HepG2 (cell line): Measurements from ENCODE around the gene RTBDN. TPM values are rescaled to one million over a fixed set of nuclear protein-coding genes. Genes with fewer than 3 reads are reported as not detected.

Experiments used
- ATAC-seq: fragments of 200-7000 bp; cut with Tn5 transposase; 3 replicates; pipeline ENCODE4 v1.9.1; 2020; ENCODE audit warnings: mild to moderate bottlenecking, moderate library complexity
- BruUV-seq: library from RNA; stranded (reverse); fragments of 400-500 nt; replicated peaks from 2 replicates; lab custom pipeline; 2021; lab: Mats Ljungman, UMichigan
- CTCF ChIA-PET: fragments of 300-600 bp; formaldehyde crosslinking; extraction: SDS; loops from one replicate; lab custom pipeline; 2021; ENCODE audit warnings: low total read pairs, inconsistent platforms, low intra/inter-chr PET ratio; lab: Yijun Ruan, JAX
- POLR2A ChIA-PET: fragments of 350-600 bp; sonication (Branson Sonifier 250); formaldehyde crosslinking; loops from one replicate; lab custom pipeline; 2020; ENCODE audit warnings: antibody characterized with exemption, inconsistent platforms; lab: Yijun Ruan, JAX
- DNase-seq: peaks from one replicate; pipeline ENCODE4 v3.0.0-alpha.2; 2015; ENCODE audit warnings: low spot score
- FAIRE-seq: peaks from 3 replicates; lab custom pipeline; 2011; peaks lifted over from hg19 to GRCh38; lab: Jason Lieb, UNC
- H2AFZ ChIP-seq: one replicate; pipeline ENCODE4 v1.6.1; 2011; ENCODE audit warnings: low read length, inconsistent platforms
- H3K27ac ChIP-seq: fragments of 300-600 bp; 3 replicates; pipeline ENCODE4 v1.8.0; 2011; ENCODE audit warnings: mixed run types, mild to moderate bottlenecking, mixed read lengths, low read length, inconsistent platforms; ENCODE audit not compliant: insufficient read depth; ENCODE audit errors: extremely low read length
- H3K27me3 ChIP-seq, 2 experiments: fragments of 200-600 bp in 1 of 2; 2 replicates in 1 of 2; 3 replicates in 1 of 2; pipeline versions ENCODE4 v1.6.0 to v1.8.0; 2011; ENCODE audit warnings: low read length in 2 of 2, mild to moderate bottlenecking in 2 of 2, moderate library complexity in 2 of 2, inconsistent platforms in 1 of 2; ENCODE audit not compliant: insufficient read depth in 2 of 2, control insufficient read depth in 1 of 2
- H3K36me3 ChIP-seq, 2 experiments: fragments of 200-600 bp in 1 of 2; replicated peaks in 1 of 2; 2 replicates in 1 of 2; 3 replicates in 1 of 2; pipeline versions ENCODE4 v1.5.1 to v1.8.0; 2011; ENCODE audit warnings: low read length in 2 of 2, inconsistent platforms in 1 of 2; ENCODE audit not compliant: insufficient read depth in 2 of 2, control insufficient read depth in 1 of 2
- H3K4me1 ChIP-seq: 2 replicates; pipeline ENCODE4 v1.5.1; 2012; ENCODE audit warnings: low read length, inconsistent platforms; ENCODE audit not compliant: insufficient read depth
- H3K4me2 ChIP-seq: 2 replicates; pipeline ENCODE4 v1.6.0; 2011; ENCODE audit warnings: low read depth, low read length, inconsistent platforms
- H3K4me3 ChIP-seq, 3 experiments: fragments of 200-600 bp in 1 of 3; sonication (generic), shearing (Covaris generic) in 1 of 3; replicated peaks in 1 of 3; 2 replicates each; pipeline ENCODE4 v1.5.1; 2011 to 2016; ENCODE audit warnings: low read length in 3 of 3, inconsistent platforms in 2 of 3, low read depth in 2 of 3, mild to moderate bottlenecking in 2 of 3, control low read depth in 1 of 3, mixed read lengths in 1 of 3; ENCODE audit not compliant: insufficient read depth in 1 of 3
- H3K79me2 ChIP-seq: one replicate; pipeline ENCODE4 v1.6.1; 2011; ENCODE audit warnings: low read length, inconsistent platforms; ENCODE audit not compliant: insufficient read depth
- H3K9ac ChIP-seq: 2 replicates; pipeline ENCODE4 v1.6.0; 2011; ENCODE audit warnings: mild to moderate bottlenecking, low read depth, low read length, inconsistent platforms; ENCODE audit not compliant: insufficient read depth
- H3K9me3 ChIP-seq: 2 replicates; pipeline ENCODE4 v1.5.1; 2012; ENCODE audit warnings: mild to moderate bottlenecking, low read length
- H4K20me1 ChIP-seq: 2 replicates; pipeline ENCODE4 v1.6.0; 2011; ENCODE audit warnings: inconsistent platforms, mild to moderate bottlenecking, low read length, moderate library complexity; ENCODE audit not compliant: insufficient read depth
- ARID5B ChIP-seq: IDR thresholded peaks from 2 replicates; pipeline ENCODE4 v1.4.0; 2020; ENCODE audit warnings: mild to moderate bottlenecking, missing genetic modification reagents
- DMAP1 ChIP-seq: IDR thresholded peaks from 2 replicates; pipeline ENCODE4 v1.6.1; 2016
- ZBTB14 ChIP-seq: sonication (generic); formaldehyde crosslinking; IDR thresholded peaks from 2 replicates; pipeline ENCODE4 v1.4.0; 2020; ENCODE audit warnings: missing genetic modification reagents
- ZBTB21 ChIP-seq: sonication (generic); formaldehyde crosslinking; IDR thresholded peaks from 2 replicates; pipeline ENCODE4 v1.4.0; 2020; ENCODE audit warnings: missing genetic modification reagents
- ZNF24 ChIP-seq: fragments of 450-650 bp; IDR thresholded peaks from 2 replicates; pipeline ENCODE4 v1.6.1; 2017; ENCODE audit warnings: antibody characterized with exemption, mild to moderate bottlenecking
- ZNF362 ChIP-seq: sonication (generic); formaldehyde crosslinking; IDR thresholded peaks from 2 replicates; pipeline ENCODE4 v1.4.0; 2020; ENCODE audit warnings: missing genetic modification reagents, mild to moderate bottlenecking, borderline replicate concordance
- WGBS: methylation state at CpG from one replicate; pipeline ENCODE4 v1.1.6; 2017; ENCODE audit warnings: low lambda C conversion rate; 5-methylcytosine and 5-hydroxymethylcytosine counted together
- in situ Hi-C: cut with HindIII; loops from 2 replicates; pipeline ENCODE4 v1.10.0; 2017; ENCODE audit warnings: low pct_unique_long_range_greater_than_20kb; ENCODE audit not compliant: extremely low pct_ligation_motif_present
- intact Hi-C: fragments of 100-400 bp; cut with micrococcal nuclease; formaldehyde crosslinking; loops from one replicate; pipeline ENCODE4 v1.10.0; 2022; ENCODE audit not compliant: unreplicated experiment
- polyA plus RNA-seq, 8 experiments: library from polyadenylated mRNA; depleted of rRNA in 3 of 8; stranded (reverse) in 7 of 8; unstranded in 1 of 8; fragments of >200 nt; fragmentation: Illumina TruSeq in 4 of 8; extraction: Trizol in 4 of 8; gene quantifications; 2 replicates each; pipeline versions ENCODE4 v1.2.1 to v1.2.3, GENCODE V29; 2011 to 2016; ENCODE audit warnings: low read depth in 4 of 8, missing spikeins in 1 of 8, mixed read lengths in 1 of 8; ENCODE audit not compliant: insufficient read depth in 1 of 8
- total RNA-seq, 5 experiments: library from RNA; depleted of rRNA; stranded (reverse); fragments of >200 nt; fragmentation: Illumina TruSeq; extraction: Trizol; gene quantifications; 2 replicates each; pipeline ENCODE4 v1.2.3, GENCODE V29; 2016; ENCODE audit warnings: low read depth in 1 of 5
- TF ChIP-seq, protein P1 (sequence below): sonication (generic); formaldehyde crosslinking; IDR thresholded peaks from 2 replicates; pipeline ENCODE4 v1.8.1; 2022; ENCODE audit warnings: low read depth, mild to moderate bottlenecking, missing genetic modification reagents
- TF ChIP-seq, protein P2 (sequence below): sonication (generic); formaldehyde crosslinking; IDR thresholded peaks from 2 replicates; pipeline ENCODE4 v1.5.1; 2020; ENCODE audit warnings: mild to moderate bottlenecking, missing genetic modification reagents, moderate library complexity

Gene RTBDN
- total and polyA plus RNA-seq, 2 of the 13 experiments (the other 11 are each of a cell fraction or from before 2014, with no cell fraction given): 0.27 to 0.48 TPM

DNA sequence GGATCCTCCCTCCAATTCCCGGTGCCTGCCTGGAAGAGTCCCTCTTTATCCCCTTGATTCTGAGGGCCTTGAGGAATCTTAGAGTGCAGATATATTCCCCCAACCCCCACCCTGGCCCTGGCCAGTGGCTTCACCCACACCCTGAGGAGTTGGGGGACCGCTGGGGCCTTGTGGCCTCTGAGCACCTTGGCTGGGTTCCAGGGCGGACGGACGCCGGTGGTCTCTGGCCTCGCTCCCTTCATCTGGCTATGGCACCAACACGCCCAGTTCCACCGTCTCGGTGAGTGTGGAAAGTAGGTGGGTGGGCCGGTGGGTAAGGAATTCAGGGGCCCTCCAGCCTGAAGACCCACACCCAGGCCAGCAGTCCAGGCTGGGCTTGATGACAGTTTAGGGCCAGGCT is 8.9 kb upstream of the RTBDN start:
- Histone ChIP-seq H4K20me1 (no peaks in the 10 kb centered on the region), H2AFZ (no peak overlapping the region), H3K27ac (no peak overlapping the region), H3K36me3 (no peaks in the 10 kb centered on the region), H3K9me3 (no peaks in the 10 kb centered on the region), H3K9ac (no peak overlapping the region), H3K4me3 (no peak overlapping the region), H3K27me3 (no peaks in the 10 kb centered on the region; a peak in 1 of 5 replicates), H3K4me2 (no peak overlapping the region), H3K79me2 (no peaks in the 10 kb centered on the region), H3K4me1 (peaks cover 11% of the 10 kb centered on the region)
- intact Hi-C loops: no loop called here
- 96% methylated on average over 5 of the region's 11 CpGs for WGBS
- in situ Hi-C loops: no loop called here
- no peak for DNase-seq
- no TSS peak for BruUV-seq
- ChIA-PET POLR2A (no interaction called here), CTCF (no interaction called here)
- no peak for TF ChIP-seq DMAP1 (CRISPR knock-in tag)
- no peak for TF ChIP-seq ARID5B (CRISPR knock-in tag)
- TF ChIP-seq ZNF24: no peak
- TF ChIP-seq, protein P1, sequence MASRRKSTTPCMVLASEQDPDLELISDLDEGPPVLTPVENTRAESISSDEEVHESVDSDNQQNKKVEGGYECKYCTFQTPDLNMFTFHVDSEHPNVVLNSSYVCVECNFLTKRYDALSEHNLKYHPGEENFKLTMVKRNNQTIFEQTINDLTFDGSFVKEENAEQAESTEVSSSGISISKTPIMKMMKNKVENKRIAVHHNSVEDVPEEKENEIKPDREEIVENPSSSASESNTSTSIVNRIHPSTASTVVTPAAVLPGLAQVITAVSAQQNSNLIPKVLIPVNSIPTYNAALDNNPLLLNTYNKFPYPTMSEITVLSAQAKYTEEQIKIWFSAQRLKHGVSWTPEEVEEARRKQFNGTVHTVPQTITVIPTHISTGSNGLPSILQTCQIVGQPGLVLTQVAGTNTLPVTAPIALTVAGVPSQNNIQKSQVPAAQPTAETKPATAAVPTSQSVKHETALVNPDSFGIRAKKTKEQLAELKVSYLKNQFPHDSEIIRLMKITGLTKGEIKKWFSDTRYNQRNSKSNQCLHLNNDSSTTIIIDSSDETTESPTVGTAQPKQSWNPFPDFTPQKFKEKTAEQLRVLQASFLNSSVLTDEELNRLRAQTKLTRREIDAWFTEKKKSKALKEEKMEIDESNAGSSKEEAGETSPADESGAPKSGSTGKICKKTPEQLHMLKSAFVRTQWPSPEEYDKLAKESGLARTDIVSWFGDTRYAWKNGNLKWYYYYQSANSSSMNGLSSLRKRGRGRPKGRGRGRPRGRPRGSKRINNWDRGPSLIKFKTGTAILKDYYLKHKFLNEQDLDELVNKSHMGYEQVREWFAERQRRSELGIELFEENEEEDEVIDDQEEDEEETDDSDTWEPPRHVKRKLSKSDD (CRISPR knock-in tag): no peak
- no peak for TF ChIP-seq ZBTB14 (CRISPR knock-in tag)
- TF ChIP-seq, protein P2, sequence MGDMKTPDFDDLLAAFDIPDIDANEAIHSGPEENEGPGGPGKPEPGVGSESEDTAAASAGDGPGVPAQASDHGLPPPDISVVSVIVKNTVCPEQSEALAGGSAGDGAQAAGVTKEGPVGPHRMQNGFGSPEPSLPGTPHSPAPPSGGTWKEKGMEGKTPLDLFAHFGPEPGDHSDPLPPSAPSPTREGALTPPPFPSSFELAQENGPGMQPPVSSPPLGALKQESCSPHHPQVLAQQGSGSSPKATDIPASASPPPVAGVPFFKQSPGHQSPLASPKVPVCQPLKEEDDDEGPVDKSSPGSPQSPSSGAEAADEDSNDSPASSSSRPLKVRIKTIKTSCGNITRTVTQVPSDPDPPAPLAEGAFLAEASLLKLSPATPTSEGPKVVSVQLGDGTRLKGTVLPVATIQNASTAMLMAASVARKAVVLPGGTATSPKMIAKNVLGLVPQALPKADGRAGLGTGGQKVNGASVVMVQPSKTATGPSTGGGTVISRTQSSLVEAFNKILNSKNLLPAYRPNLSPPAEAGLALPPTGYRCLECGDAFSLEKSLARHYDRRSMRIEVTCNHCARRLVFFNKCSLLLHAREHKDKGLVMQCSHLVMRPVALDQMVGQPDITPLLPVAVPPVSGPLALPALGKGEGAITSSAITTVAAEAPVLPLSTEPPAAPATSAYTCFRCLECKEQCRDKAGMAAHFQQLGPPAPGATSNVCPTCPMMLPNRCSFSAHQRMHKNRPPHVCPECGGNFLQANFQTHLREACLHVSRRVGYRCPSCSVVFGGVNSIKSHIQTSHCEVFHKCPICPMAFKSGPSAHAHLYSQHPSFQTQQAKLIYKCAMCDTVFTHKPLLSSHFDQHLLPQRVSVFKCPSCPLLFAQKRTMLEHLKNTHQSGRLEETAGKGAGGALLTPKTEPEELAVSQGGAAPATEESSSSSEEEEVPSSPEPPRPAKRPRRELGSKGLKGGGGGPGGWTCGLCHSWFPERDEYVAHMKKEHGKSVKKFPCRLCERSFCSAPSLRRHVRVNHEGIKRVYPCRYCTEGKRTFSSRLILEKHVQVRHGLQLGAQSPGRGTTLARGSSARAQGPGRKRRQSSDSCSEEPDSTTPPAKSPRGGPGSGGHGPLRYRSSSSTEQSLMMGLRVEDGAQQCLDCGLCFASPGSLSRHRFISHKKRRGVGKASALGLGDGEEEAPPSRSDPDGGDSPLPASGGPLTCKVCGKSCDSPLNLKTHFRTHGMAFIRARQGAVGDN (CRISPR knock-in tag): no peak
- no peak for TF ChIP-seq ZNF362
- no peak for TF ChIP-seq ZBTB21 (CRISPR knock-in tag)
- FAIRE-seq: no peak
- ATAC-seq: no peak
